ENCODE data around the gene PPT2.

The PPT2 gene, protein sequence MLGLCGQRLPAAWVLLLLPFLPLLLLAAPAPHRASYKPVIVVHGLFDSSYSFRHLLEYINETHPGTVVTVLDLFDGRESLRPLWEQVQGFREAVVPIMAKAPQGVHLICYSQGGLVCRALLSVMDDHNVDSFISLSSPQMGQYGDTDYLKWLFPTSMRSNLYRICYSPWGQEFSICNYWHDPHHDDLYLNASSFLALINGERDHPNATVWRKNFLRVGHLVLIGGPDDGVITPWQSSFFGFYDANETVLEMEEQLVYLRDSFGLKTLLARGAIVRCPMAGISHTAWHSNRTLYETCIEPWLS

DNA sequence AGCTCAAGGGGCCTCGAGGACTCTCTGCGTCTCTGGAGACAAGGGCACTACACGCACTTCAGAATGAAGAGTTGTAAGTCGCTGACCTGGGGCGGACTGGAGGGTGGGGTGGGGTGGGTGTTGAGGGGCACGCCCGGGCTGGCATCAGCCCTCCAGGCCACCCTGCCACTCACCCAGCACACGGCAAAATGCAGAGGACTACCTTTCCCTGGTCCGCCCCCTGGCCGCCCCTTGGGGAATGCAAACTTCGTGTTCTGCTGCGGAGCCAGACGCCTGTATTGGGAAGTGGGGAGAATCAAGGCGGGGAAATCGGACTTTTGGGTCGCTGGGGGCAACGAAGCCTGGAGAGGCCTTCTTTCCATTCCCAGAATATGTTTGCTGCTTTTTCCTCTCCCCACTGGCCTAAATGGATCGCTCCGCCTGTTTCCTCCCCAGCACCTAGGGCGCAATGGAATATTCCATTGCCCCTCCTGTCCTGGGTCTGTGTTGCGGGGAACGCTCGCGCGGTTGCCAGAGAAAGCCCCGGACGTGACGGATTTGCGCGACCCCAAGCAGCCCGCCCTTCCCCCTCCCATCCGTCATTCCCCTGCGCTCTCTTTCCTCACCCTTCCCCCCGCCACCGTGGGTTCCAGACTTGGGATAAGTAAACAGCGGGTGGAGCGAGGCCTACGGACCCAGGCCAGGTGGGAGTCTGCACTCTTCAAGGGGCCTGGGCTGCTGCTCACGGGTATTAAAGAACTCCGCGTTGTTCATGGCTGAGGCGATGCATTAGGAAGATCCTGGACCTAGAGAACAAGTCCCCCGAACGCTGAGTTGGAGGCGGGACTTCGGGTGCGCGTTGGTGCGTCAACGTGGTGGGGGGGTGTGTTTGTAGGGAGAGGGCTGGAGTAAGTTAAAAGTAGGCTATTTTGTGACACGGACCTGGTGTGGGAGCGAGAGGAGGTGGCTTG is at the start of gene PPT2:
TSS of gene PPT2 (plus strand) at position 578 of the 950 bp plus-strand sequence. CDS start 454 bp downstream, outside the sequence.
- peak; percentile 83 for DNase-seq

DNA sequence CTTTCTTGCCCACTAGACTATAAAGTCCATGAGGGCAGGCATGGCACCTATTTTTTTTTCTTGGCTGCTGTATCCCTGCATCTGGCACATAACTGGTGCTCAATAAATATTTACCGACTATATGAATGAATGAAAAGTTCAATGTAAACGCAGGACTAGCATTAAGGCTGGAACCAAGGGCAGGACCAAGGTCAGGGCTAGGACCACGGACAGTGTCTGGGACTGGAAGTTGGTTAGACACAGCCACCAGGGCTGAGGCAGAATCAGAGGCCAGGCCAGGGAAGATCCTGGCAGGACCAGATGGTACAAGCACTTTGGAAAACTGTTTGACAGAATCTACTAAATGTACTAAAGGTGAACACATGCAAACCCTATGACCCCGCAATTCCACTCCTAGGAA is 48.5 kb upstream of the PPT2 start:
- DNase-seq, result no peak

DNA sequence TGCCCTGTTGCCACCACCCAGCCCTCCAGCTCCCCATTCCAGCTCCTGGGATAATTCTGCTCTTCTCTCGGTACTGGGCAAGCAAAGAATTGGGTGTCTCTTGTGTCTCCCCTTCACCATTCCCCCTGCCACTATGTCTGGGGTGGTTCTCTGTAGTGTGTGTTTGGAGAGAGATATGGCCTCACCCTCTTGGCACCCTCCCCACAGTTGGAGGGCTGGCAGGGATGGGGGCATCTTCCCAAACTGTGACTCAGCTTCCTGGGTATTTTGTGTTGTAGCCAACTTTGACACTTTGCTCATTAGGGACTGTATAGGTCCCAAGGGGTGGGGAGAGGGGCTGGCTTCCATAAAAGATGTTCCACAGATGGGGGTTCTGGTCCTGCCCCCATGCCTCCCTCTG is 46.5 kb upstream of the PPT2 start:
- DNase-seq, result no peak

DNA sequence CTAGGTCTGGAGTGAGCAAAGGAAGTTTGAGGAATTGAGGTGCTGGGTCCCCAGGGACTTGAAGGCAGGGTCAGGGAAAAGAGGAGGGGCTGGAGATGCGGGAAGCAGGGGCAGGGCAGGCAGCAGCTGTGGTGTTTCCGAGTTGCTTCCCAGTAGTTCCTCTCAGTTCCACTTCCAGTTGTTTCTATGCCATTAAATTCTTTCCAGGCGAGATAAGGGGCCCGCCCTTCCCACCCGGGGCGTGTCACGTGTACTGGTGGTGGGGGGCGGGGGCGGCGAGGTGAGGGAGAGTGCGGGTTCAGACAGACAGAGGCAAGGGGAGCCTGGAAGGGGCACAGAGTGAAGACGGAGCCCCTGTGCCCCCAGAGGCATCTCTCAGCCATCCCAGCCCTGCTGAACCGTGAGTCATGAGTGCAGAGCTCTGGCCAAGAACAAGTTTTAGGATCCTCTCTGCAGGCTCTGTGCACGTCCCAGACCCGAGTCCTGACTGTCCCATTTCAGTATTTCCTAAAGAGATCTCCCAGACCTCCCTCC is 45.8 kb upstream of the PPT2 start:
- DNase-seq, result no peak

DNA sequence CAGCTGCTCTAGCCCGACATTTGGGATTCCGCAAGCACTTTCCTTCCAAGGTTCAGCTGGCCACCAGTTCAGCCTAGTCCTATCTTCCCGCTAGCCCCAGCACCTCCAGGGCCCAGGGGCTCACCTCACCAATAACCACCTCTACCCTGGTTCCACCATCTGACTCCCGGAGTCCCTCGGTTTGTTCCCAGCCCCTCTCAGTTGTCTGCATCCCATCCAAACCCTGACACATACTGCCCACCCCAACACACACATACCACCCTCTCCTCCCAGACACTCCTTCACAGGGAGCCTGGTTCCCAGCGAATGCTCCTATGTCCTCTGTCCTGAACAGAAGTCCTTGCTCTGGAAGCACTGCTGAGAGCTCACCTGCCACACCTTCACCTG is 45.2 kb upstream of the PPT2 start:
- DNase-seq, result no peak

DNA sequence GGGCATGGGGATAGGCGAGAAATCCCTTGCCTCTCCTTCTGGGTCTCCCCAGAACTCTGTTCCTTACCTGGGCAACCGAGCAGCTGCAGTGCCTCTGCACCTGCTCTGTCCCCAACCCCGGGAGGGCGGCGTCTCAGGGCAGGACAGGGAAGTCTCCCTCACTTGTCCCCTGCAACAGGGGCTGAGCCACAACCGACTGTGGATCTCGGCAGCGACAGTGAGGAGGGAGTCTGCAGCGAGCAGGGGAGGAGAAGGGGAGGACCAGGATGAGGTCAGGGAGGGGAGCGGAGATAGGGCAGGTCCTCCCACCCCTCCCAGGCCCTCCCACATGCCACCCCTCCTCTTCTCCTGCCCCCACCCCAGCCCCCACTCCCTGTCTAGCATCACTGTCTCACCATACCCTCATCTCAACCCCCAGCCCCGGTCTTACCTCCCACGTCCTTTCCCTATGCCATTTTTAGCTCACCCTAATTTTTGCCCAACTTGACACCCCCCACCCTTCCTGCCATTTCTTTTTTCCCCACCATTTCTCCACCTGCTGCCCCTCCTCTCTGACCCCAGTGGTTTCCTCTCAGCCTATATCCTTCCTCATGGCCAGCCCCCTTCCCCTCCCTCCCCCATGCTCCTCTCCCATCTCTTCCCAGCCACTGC is 44.7 kb upstream of the PPT2 start, which contains the start of gene TNXB:
TSS of gene TNXB (minus strand) at position 225 of the 651 bp plus-strand sequence. CDS start 11,140 bp downstream, outside the sequence.
- no peak for DNase-seq

DNA sequence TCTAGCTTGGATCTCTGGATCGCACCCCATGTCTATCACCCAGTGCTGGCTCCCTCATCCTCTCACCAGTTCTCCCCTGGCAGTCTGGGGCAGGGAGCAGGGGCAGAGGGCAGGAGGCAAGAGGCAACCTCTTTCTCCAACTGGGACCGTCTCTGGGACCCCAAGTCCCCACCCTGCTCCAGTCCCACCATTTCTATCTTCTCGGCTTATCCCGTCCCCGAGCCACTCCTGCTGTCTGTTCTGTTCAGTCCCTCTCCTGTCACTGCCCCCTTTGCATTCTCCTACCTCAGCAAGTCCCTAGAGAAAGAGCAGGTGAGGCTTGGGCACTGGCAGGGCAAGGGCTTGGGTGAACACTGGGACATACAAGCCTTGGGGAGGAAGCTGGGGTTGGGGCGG is 44.2 kb upstream of the PPT2 start:
- no peak for DNase-seq

DNA sequence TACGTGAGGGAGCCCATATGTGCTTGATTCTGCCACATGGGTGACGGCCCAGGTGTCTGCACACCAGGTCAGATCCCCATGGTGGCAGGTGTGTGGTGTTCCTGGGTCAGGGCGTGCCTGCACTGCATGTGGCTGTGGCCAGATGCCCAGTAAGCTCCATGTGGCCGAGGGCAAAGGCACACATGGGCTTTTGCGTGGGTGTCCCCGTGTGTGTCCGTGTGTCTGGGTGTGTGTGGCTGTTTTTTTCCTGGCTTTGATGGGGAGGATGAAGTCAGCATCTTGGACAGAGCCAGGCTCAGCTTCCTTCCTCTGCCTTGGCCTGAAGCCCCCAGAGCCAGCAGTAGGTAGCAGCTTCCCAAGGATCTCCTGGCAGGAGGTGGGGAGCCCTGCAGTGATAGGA is 43.3 kb upstream of the PPT2 start:
- no peak for DNase-seq

DNA sequence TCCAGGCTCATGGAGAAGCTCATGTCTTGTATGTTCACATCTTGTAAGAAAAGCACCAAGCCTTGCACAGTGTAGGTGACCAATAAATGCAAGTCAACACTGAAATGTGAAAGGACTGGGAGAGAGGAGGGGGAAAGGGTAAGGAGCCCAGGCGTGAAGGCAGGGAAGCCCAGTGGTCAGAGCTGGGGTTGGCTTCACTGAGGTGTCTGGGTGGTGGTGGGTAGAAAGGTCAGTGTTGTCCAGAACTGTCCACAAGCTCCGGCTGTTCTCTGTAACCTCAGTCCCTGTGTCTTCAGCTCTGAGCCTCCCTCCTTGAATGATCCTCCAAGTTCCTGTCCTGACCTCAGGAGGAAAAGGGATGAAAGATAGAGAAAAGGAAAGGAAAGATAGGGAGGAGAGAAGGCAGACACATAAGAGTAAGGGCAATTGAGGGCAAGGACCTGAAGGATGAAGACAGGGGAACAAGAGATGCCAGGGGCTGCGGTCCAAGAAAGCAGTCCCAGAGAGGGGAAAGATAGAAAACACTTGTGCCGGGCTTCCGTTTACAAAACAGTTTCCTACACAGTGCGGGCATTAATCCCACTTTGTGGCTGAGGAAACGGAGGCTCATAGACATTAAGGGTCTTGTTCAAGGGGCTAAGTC is 42.4 kb upstream of the PPT2 start:
- no peak for DNase-seq

DNA sequence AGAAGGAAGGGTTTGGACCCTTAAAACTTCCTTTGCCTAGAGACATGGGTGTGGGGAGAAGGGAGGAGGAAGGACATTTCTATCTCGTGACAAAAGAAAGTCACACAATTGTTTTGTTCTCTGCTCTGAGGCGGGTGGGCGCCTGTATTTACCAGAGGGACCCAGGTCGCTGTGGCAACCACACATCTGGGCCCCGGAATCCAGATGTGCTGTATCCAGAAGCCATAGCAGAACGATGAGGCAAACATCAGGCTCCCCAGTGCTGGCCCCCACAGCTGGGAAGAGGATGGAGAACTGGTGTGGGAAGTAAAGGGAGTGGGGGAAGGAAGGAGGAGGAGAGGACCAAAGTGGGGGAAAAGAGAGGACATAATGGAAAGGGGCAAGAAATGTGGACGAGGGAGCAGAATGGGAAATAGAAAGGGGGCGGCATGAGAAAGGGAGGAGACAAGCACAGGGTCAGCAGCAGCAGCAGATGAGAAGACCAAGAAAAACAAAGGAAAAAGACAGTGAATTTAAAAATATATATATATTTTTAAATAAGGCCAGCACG is 41.4 kb upstream of the PPT2 start:
- DNase-seq, result no peak

DNA sequence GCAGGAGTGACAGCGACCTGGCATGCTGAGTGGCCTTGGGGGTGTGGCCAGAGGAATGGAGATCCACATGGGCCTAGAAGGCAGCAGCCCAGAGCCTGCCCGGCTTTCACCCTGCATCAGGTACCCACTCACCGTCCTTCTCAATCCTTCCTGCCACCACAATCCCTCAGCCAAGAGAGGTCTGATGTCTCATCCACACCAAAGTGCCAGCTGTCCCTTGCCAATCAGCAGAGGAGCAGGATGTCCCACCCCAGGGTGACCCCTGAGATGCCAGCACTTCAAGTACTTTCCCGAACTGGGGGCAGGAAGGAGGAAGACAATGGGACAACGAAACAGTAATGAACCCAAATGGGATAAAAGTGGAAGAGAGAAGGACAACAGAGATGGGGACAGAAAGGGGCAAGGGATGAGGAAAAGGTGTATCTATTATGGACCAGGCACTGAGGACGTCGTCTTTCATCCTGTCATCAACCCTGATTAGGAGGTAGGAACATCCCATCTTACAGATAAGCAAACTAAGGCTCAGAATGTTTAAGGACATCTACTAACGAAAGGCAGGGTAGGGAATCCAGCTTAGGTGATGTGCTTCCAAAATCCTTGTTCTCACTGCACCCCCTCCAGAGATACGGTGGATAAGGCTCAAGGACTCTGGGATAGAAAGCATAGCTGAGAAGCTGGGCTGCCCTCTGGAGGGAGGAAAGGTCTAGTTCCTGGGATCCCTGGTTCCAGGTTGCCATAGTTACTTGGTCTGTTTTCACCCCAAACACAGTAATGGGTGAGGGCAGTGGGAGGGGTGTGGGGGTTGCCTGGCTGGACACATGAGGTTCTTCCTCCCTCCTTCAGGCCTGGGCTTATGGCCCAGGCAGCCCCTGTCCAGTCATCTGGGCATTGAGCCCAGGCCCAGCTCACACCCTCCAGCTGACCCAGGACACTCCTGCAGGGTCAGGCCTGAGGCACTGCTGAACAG is 40.3 kb upstream of the PPT2 start:
- no peak for DNase-seq

DNA sequence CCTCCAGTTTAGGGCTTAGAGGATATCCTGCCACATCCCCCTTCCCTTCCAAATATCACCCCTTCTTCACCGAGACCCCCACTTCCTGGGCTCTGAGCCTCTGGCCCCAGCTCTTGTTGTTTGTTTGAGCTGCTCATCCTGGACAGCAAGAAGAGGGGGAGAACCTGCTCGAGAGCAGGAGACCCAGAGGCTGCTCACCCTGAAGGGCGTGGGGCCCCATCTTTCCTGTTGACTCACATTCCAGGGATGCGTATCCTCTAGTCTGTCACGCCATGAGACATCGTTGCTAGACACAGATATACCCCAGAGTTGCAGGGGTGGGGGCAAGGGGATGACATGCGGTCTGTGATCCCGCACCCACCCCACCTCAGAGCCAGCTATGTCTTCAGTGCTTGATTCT is 39.1 kb upstream of the PPT2 start:
- no peak for DNase-seq

DNA sequence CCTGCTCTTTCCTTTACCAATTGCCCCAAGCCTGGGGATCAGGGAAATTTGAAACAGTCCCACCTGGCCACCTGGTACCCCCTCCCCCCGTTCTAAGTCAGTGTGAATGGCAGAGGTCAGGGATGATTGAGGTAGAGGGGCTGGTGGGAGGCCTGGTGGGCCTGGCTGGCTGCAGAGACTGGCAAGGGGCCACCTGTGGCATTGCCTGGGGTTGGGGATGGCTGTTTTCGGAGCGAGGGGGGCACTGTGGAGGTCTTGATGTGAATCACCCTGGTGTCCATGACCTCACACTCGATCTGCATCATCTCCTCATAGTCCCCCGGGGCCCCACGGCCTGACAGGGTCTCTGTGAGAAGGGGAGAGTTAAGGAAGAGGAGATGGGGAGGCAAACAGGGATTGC is 38.3 kb upstream of the PPT2 start:
- no peak for DNase-seq

DNA sequence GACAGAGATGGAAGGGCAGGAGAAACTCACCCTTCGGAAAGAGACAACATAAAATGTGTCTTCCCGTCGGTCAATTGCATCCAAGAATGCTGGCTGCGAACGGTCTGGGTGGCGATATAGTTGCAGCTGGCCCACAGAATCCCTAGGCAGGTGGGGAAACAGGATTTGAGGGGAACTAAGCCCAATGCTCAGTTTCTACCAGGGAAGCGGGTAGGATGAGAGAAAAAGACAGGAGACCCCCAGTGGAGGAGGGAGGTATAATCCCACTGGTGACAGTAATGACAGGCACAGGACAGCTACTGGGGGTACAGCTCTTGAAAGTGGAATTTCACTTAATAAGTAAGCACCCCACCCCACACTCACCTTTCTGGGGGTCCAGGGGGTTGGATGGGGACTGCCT is 37.3 kb upstream of the PPT2 start:
- DNase-seq, result no peak

DNA sequence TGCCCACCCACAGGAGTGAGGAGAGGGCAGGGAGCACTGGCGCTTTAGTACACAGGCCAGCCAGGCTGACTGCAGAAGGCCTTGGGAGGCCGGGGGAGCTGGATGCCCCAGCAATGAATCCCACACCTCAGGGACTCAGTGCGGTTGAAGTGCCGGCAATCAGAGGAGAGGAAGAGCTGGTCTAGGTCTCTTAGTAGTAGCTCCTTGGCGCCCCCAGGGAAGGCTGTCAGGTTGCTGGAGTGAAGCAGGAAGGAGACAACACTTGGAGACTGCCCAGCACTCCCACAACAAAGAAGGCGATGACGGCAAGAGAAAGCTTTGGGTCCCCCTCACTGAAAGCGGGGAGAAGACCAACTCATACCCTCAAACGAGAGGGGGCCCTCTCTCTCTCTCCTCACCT is 36.5 kb upstream of the PPT2 start:
- no peak for DNase-seq

DNA sequence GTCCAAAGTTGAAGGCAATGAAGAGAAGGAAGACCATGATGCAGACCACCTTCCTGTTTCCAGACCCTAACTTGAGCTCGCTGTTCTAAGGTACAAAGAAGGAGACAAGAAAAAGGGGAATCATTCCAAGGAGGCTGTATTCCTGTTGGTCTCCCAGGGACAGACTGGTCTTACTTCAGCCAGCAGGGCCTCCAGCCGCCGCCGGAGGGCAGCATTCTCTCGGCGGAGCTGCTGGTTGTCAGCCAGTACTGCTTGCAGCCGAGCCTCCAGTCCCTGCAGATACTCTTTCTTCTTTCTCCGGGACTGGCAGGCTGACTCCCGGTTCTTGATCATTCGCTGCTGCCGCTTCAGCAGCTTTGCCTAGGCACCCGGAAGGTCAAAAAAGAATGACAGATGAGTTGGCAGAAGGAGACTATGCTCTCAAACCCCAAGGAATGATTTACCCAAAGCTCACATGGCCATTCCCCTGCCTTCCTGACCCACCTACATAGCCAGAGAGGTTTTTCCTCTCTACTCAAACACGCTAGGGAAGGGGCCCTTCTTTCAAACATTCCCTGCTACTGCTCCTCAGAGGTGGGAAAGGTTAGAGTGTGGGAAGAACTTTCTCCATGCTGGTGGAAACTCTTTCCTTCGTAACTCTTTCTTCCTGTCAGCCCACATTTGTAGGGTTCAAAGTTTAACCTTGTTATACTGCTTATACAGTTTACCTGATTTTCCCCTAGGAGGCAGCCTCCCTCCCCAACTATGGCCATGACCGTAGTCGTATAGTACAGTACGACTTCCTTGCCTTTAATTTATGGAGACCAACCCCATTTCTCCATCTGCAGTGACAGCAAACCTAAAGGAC is 34.9 kb upstream of the PPT2 start:
- peak; percentile 37 for DNase-seq

DNA sequence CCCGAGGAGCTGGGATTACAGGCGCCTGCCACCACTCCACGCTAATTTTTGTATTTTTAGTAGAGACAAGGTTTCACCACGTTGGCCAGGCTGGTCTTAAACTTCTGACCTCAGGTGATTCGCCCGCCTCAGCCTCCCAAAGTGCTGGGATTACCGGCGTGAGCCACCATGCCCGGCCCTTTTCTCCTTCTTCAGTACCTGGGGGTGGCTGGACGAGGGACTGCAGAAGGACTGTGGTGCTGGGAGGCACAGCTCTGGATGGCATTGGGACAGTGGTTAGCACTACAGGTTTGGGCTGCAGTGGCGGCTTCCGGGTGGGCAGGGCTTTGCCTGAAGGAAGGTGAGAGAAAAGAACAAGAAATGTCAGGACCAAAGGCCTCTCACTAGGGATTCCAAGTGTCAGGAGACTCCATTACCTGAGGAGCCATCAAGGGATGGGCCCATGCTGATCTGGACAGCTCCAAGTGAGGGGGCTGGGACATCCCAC is 33.3 kb upstream of the PPT2 start:
- no peak for DNase-seq

DNA sequence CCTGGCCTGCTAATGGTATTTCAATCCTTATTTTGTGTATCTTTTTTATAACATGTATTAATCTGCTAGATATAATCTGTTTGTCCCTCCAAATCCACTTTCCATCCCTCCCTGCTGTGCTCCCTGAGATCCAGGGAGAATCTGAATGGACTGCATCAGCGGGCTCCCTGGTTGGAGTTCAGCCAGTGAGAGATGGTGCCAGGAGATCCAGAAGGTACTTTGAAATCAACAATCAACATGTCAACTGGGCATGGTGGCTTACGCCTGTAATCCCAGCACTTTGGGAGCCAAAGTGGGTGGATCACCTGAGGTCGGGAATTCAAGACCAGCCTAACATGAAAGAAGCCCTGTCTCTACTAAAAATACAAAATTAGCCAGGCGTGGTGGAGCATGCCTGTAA is 30.3 kb upstream of the PPT2 start:
- no peak for DNase-seq

DNA sequence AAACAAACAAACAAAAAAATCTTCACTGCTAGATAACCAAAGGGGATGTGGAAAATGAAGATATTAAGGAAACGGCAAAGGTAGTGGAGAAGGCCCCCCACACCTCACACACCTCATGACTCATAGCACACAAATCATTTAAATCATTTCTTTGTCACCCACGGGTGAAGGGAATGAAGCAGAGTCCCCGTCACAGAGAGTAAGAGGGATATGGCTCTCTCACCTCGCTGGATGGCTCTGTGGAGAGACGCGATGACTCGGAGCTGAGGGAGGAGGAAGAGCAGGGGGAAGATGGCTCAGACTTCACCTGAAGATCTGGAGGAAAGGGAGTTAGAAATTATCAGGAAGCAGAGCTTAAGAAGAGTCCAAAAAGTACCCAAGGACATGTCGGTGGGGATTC is 27.1 kb upstream of the PPT2 start:
- DNase-seq, result no peak

DNA sequence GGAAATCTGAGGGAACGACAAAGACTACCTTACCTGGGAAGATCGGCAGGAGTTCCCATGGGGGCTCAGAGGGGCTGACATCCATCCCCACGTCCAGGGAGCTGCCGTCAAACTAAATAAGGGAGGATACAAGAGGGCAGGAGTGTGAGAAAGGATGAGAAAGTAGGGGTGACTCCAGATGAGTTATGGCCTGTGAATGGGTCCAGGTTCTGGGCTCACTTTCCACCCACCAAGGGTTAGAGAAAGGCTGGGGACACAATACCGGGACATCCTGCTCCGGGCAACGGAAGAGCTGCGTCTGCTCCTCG is 26.6 kb upstream of the PPT2 start:
- DNase-seq, result no peak
